ENCODE measurements around the gene PHPT1.

PHPT1 gene

DNA sequence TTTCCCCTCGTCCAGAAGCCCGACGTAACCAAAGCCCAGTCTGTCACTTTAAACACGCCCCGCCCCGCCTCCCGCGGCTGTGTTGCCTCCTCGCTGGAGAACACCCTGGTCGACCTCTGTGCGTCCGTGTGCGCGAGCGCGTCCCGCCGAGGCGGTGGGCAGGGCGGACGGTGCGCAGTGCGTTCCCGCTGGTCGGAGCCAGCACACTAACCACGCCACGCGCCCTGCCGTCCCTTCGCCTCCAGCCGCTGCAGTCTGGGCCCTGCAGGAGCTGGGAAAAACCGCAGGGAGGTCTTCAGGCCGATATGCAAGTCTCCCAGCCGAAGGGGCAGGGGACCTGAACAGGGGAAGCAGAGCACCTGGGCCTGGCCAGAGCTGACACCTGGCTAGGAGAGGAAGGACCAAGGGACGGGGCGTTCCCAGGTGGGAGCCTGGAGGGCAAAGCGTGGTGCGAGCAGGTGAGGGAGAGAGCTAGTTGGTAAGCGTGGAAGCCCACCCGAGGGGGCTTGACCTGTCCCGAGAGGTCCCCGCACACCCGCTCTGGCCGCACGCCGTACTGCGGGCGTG lies 1.3 kb upstream of the PHPT1 start:
- peak; percentile 66 to 81 for DNase-seq (ENCODE audit: low read depth in 2 of 2)

DNA sequence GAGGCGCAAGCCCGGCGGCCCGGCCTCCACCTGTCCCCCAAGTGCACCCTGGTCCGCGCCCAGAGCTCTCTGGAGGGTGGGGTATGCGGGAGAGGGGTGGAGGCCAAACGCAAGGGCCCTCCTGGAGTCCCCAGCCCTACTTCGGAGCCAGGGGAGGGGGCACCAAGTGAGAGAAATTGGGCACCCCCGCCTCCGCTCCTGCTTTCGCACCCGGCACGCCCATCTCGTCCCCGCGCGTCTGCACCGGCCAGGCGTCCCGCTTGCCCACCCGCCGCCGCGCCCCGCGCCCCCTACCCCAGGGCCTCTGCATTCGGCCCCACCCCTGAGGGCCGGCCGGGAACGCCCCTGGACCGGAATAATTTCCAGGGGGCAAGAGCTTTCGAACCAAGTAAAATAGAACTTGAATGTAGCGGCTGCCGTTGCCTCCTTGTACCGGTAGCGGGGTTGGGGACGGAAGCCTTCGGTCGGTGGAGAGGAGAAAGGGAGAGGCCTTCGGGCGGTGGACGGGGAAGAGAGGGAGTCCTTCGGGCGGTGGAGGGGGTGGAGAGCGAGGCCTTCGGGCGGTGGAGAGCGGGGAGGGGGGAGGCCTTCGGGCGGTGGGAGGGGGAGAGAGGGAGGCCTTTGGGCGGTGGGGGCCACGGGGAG lies 694 bp upstream of the PHPT1 start:
- DNase-seq (ENCODE audit: low read depth in 2 of 2): no peak

DNA sequence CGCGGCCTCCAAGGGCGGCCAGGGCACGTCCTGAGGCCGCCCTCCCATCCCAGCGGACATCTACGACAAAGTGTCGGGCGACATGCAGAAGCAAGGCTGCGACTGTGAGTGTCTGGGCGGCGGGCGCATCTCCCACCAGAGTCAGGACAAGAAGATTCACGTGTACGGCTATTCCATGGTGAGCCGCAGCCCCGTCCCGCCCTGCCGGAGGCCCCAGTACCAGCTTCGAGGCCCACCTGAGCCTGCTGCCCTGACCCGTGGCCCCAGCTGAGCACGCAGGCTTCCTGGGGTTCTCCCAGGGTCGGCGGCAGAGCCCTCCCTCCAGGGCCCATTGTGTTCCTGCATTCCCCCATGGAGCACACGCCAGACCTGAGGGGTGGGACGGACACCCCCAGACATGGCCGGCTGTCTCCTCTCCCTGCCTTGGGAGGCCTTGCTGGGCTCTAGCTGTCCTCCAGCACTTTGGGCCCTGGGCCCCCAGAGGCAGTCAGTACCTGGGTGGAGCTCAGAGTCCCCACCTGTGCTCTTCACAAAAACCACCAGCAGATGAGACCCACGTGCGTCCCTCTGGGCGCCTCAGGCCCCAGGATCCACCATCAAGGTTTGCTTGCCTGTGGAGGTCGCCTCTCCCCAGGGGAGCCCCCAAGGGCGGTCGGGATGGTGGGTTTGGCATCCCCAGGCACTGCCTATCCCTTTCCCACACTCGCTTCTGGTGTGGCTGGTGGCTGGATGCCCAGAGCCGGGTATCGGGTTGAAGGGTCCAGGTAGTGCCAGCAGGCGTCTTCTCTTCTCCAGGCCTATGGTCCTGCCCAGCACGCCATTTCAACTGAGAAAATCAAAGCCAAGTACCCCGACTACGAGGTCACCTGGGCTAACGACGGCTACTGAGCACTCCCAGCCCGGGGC lies 1.0 kb downstream of the PHPT1 start:
- no peak for DNase-seq (ENCODE audit: low read depth in 2 of 2)

DNA sequence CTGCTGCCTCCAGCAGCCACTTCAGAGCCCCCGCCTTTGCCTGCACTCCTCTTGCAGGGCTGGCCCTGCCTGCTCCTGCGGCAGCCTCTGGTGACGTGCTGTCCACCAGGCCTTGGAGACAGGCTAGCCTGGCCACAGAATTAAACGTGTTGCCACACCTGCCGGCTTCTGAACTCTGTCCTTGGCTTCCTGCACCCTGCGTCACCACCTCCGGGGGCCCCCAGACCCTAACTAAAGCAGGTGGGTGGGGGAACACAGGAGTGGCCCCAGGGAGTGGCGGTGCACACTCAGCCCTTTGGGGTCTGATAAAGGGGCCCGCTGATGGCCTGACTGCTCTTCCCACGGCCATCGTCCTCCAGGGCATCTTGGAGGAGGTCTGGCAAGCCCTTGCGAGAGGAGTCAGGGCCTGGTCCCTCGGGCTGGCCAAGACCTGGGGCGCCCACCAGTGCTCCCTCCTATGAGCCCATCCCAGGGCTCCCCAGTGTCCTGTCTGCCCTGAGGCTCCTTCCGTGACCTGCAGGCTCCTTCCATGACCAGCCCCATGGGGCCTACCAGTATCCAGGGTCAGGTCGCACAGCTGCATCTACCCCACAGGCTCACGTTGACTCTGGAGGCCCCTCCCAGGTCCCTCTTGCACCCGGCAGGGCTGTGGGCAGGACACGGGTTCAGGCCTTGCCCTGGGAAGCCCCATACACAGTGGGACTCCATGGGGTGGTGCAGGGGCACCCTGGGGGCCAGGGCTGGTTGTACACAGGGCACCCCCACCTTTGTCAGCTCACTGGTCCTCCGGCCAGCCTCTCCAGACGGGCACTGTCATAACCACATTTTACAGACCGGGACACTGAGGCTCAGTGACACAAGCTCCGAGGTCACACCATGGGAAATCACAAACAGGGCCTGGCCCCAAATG lies 1.9 kb downstream of the PHPT1 start:
- no peak for DNase-seq (ENCODE audit: low read depth in 2 of 2)

DNA sequence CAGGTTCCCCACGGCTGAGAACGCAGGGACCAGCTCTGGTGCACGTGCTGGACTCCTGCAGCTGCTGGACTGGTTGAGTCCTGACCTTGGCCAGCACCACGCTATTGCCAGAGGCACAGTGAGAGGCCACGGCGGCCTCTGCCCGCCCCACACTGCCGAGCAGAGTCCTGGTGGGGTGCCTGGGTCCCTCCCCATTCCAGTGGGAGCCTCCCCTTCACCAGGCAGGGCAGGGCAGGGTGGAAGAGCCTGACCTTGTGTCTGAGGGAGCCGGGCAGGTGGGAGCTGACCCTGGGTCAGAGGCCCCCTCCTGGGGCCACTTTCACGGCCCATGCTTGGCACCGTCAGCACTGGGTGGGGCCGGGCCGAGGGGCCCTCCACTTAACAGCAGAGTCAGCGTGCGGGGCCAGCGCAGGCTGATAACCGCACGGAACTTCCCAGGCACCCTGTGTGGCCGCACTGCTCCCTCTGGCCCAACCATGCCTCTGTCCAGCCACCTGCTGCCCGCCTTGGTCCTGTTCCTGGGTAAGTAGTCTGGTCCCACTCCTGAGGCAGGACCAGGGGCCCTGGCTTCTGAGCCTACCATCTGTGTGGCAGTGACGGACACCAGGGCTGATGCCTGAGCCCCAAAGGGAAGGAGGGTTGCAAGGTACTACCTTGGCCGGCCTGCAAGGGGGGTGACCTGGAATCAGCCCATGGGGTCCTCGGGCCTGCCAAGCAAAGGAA lies 2.9 kb downstream of the PHPT1 start, which contains the start of gene MAMDC4:
Gene MAMDC4, plus strand, starts transcription at position 406 of the 723 bp plus-strand sequence. Its CDS starts 71 bp downstream, at position 477.
- DNase-seq (ENCODE audit: low read depth in 2 of 2): no peak

DNA sequence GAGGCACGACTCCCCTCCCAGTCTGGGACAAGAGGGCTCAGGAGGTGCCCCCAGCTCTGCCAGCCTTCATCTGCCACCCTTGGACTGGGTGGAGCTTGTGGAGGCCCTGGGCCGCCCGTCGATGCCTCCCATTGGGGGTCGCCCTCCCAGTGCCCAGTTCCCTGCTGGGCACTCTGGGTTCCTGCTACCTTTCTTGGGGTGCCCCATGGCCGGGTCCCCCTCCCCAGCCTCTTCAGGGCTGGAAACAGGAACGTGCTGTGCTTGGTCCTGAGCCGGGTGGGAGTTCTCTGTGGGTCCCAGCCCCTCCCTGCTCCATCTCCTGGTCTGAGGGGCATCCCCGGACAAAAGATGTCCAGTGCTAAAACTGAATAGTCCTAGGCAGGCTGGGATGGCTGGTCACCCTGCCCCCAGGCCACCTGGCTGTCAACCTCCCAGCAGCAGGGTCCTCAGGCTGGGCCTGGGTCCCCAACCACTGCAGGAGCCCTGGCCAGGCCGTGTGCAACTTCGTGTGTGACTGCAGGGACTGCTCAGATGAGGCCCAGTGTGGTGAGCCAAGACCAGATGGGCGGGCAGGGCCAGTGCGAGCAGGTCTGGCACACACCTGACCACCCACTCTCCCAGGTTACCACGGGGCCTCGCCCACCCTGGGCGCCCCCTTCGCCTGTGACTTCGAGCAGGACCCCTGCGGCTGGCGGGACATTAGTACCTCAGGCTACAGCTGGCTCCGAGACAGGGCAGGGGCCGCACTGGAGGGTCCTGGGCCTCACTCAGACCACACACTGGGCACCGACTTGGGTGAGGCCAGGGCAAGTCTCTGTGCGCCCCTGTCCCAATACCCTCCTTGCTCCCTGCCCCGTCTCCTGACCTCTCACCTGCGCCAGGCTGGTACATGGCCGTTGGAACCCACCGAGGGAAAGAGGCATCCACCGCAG lies 3.7 kb downstream of the PHPT1 start:
- DNase-seq (ENCODE audit: low read depth in 2 of 2): no peak

DNA sequence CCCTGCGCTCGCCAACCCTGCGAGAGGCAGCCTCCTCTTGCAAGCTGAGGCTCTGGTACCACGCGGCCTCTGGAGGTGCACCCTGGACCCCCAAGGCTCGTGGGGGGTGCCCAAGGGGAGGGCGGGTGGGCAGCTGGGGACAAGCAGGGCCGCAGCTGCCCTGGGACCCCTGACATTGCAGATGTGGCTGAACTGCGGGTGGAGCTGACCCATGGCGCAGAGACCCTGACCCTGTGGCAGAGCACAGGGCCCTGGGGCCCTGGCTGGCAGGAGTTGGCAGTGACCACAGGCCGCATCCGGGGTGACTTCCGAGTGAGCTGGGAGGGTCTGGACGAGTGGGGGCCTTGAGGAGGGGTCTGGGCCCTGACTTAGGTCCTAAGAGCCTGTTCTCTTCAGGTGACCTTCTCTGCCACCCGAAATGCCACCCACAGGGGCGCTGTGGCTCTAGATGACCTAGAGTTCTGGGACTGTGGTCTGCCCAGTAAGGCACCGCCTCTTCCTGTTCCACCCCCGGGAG lies 4.4 kb downstream of the PHPT1 start:
- DNase-seq (ENCODE audit: low read depth in 2 of 2): no peak

DNA sequence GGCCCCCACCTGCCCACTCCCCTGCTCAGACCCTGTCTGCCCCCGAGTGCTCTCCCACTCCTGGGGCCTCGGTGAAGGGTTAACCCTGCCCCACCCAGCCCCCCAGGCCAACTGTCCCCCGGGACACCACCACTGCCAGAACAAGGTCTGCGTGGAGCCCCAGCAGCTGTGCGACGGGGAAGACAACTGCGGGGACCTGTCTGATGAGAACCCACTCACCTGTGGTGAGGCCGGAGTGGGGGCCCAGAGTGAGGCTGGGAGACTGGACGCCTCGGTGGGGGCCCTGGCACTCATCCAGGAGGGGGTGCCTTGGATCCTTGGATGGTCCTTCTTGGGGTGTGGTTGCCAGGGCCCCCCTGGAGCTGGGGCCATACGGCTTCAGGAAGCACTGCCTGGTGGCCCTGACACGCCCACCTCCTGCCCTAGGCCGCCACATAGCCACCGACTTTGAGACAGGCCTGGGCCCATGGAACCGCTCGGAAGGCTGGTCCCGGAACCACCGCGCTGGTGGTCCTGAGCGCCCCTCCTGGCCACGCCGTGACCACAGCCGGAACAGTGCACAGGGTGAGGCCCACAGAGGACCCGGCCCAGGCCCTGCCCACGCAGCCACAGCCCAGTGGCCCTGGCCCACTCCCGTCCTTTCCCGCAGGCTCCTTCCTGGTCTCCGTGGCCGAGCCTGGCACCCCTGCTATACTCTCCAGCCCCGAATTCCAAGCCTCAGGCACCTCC lies 5.1 kb downstream of the PHPT1 start:
- no peak for DNase-seq (ENCODE audit: low read depth in 2 of 2)

DNA sequence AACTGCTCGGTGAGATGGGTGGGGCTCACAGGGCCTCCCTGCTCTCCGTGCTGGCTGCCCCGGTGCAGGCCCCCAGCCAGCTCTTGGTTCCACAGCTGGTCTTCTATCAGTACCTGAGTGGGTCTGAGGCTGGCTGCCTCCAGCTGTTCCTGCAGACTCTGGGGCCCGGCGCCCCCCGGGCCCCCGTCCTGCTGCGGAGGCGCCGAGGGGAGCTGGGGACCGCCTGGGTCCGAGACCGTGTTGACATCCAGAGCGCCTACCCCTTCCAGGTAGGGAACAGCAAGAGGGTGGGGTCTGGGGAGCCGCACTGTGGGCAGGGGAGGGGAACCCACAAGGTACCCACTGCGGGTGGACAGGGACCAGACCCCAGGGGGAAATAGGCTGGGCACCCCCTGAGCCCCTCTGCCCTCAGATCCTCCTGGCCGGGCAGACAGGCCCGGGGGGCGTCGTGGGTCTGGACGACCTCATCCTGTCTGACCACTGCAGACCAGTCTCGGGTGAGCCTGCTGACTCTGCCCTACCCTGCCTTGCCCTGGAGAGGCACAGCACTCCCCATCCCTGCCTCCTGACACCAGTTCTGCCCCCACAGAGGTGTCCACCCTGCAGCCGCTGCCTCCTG lies 5.7 kb downstream of the PHPT1 start:
- no peak for DNase-seq (ENCODE audit: low read depth in 2 of 2)

DNA sequence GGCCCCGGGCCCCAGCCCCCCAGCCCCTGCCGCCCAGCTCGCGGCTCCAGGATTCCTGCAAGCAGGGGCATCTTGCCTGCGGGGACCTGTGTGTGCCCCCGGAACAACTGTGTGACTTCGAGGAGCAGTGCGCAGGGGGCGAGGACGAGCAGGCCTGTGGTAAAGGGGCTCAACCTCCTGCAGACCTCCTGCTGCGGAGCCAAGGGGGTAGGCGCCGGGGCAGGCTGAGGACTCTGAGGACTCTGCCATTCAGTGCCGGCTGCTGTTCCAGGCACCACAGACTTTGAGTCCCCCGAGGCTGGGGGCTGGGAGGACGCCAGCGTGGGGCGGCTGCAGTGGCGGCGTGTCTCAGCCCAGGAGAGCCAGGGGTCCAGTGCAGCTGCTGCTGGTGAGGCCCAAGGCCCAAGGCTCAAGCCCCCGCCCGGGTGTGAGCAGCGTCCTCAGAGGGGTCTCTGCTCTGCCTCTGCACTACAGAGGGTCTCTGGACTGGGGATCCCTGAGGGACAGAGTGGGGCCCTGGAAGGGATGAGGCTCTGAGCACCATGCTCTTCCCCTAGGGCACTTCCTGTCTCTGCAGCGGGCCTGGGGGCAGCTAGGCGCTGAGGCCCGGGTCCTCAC lies 6.4 kb downstream of the PHPT1 start:
- DNase-seq (ENCODE audit: low read depth in 2 of 2): no peak

DNA sequence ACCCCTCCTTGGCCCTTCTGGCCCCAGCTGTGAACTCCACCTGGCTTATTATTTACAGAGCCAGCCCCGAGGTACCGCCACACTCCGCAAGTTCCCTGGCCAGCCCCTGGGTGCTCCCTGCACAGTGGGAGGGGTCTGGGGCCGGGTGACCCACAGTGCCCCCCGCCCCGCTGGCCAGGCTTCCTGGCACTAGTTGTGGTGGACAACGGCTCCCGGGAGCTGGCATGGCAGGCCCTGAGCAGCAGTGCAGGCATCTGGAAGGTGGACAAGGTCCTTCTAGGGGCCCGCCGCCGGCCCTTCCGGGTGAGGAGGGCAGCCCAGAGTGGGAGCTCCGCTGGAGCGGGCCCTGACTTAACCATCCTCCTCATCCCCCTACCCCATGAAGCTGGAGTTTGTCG lies 6.9 kb downstream of the PHPT1 start:
- DNase-seq (ENCODE audit: low read depth in 2 of 2): no peak

DNA sequence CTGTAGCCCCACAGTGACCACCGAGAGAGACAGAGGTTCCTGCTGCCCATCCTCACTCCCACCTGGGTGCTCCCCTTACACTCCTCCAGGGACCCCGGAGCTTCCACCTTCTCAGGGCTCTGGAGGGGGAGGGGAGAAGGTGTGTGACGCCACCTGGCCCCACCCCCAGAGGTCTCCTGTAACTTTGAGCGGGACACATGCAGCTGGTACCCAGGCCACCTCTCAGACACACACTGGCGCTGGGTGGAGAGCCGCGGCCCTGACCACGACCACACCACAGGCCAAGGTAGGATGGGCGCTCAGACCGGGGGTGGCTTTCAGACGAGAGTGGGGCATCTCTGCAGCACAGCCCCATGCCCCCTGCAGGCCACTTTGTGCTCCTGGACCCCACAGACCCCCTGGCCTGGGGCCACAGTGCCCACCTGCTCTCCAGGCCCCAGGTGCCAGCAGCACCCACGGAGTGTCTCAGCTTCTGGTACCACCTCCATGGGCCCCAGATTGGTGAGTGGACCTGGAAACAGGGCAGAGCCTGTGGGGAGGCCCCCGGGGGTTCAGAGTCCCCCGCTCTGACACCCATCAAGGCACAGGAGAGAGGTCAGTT lies 7.4 kb downstream of the PHPT1 start:
- DNase-seq (ENCODE audit: low read depth in 2 of 2): no peak

DNA sequence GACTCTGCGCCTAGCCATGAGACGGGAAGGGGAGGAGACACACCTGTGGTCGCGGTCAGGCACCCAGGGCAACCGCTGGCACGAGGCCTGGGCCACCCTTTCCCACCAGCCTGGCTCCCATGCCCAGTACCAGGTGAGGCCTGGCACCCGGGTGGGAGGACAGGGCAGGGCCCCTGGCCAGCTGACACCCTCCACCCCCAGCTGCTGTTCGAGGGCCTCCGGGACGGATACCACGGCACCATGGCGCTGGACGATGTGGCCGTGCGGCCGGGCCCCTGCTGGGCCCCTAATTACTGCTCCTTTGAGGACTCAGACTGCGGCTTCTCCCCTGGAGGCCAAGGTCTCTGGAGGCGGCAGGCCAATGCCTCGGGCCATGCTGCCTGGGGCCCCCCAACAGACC lies 8.0 kb downstream of the PHPT1 start:
- DNase-seq (ENCODE audit: low read depth in 2 of 2): no peak

DNA sequence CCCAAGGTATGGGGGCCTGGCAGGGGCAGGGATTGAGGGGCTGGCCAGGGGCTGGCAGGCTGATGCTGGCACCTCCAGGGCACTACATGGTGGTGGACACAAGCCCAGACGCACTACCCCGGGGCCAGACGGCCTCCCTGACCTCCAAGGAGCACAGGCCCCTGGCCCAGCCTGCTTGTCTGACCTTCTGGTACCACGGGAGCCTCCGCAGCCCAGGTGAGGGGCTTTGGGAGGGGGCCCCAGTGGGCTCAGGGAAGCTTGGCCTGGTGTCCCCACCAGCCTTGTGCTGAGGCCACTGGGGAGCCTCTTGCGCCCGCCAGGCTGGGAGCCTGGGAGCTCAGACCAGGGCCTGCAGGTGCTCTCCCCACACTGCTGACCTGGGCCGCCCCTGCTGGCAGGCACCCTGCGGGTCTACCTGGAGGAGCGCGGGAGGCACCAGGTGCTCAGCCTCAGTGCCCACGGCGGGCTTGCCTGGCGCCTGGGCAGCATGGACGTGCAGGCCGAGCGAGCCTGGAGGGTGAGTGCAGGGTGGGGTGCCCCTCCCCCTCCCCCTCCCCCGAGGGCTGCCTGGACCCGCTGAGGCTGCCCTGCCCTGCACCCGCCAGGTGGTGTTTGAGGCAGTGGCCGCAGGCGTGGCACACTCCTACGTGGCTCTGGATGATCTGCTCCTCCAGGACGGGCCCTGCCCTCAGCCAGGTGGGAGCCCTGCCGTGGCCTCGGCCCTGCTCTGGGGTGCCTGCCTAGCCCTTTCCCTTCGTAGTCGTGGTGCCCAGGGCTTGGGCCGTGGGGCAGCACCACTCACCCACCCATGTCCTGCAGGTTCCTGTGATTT lies 8.6 kb downstream of the PHPT1 start:
- no peak for DNase-seq (ENCODE audit: low read depth in 2 of 2)

DNA sequence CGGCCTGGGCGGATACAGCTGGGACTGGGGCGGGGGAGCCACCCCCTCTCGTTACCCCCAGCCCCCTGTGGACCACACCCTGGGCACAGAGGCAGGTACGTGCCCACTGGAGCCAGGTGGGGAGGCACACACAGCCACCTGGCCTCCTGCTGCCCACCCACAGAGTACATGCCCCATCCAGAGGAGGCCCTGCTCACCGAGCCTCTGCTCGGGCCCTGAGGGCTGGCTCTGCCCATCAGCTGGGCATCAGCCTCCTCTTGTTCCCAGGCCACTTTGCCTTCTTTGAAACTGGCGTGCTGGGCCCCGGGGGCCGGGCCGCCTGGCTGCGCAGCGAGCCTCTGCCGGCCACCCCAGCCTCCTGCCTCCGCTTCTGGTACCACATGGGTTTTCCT lies 9.2 kb downstream of the PHPT1 start:
- DNase-seq (ENCODE audit: low read depth in 2 of 2): no peak

DNA sequence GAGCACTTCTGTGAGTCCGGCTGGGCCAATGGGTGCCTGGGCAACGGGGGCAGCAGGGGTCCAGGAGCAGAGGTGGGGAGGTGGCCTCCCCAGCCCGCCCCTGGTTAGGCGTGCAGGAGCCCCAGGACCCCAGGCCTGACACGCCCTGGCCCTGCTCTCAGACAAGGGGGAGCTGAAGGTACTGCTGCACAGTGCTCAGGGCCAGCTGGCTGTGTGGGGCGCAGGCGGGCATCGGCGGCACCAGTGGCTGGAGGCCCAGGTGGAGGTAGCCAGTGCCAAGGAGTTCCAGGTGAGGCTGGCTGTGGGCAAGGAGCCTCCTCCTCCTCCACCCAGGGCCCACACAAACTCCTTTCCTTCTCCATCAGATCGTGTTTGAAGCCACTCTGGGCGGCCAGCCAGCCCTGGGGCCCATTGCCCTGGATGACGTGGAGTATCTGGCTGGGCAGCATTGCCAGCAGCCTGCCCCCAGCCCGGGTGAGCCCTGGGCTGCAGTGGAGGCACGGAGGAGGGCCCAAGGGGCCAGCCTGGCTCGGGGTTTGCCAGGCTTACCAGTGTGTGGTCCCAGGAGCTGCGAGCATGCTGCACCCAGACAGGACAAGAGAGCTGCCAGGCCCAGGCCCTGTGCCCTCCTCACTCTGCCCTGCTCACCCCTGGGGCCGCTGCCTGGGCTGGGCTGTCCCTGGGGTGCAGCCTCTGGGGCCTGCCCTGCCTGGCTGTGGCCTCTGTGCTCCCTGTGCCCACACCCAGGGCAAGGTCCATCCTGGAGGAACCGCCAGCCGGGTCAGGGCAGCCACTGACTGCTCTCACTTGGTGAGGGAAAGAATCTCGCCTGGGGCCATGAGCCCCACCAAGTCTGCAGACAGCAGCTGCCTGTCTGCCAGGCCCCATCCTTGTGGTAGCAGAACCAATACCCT lies 9.9 kb downstream of the PHPT1 start:
- no peak for DNase-seq (ENCODE audit: low read depth in 2 of 2)

All from activated CD4-positive, alpha-beta T cell treated with anti-CD3 and anti-CD28 coated beads for 24 hours (primary cell).